H1 (cell line): ENCODE results near the gene LPO. TPM values are rescaled to one million over a fixed set of nuclear protein-coding genes. Genes with fewer than 3 reads are reported as not detected.

Source experiments
- ATF3 ChIP-seq: IDR thresholded peaks from 2 replicates; pipeline ENCODE4 v1.6.1; 2011; ENCODE audit warnings: low read depth, mild to moderate bottlenecking, low read length; ENCODE audit not compliant: insufficient read depth
- CHD2 ChIP-seq: IDR thresholded peaks from 2 replicates; pipeline ENCODE4 v1.6.1; 2012; ENCODE audit warnings: low read length, improper control_type of control experiment
- FOSL1 ChIP-seq: IDR thresholded peaks from 2 replicates; pipeline ENCODE4 v1.6.1; 2011; ENCODE audit warnings: mild to moderate bottlenecking, low read depth, low read length, moderate library complexity; ENCODE audit not compliant: insufficient read depth
- polyA plus RNA-seq, 7 experiments: library from polyadenylated mRNA; depleted of rRNA in 3 of 7; stranded (reverse) in 5 of 7; unstranded in 2 of 7; fragments of >200 nt in 5 of 7; fragments of 200-250 nt in 2 of 7; gene quantifications; 1 replicate in 5 of 7; 2 replicates in 1 of 7; 4 replicates in 1 of 7; pipeline versions ENCODE4 v1.2.1 to v1.2.3, GENCODE V29; 2011 to 2013; ENCODE audit warnings: missing spikeins in 2 of 7, mixed read lengths in 2 of 7
- total RNA-seq: library from RNA; stranded (reverse); fragmentation: NEBNext Ultra II Directional; extraction: Animal tissue kit (Norgen Biotek cat#: 25700); gene quantifications from 2 replicates; pipeline ENCODE4 v1.2.1, GENCODE V29; 2021

LPO gene
- total and polyA plus RNA-seq, 2 of the 8 experiments (the other 6 are each of a cell fraction or from before 2014, with no cell fraction given), result 0.38 to 0.52 TPM

GRCh38 chr17:58316260-58316960 lies 78.0 kb downstream of the LPO start (continued):
- TF ChIP-seq FOSL1, result no peak
- TF ChIP-seq CHD2, result no peak
- no peak for TF ChIP-seq ATF3
